GM19438 (cell line): ENCODE results near the gene ZNF784.

Source experiments
- ATAC-seq: cut with Tn5 transposase; IDR thresholded peaks from one replicate; pipeline ENCODE4 v1.9.1; 2021; ENCODE audit warnings: low read depth; ENCODE audit not compliant: unreplicated experiment

The ZNF784 gene

DNA sequence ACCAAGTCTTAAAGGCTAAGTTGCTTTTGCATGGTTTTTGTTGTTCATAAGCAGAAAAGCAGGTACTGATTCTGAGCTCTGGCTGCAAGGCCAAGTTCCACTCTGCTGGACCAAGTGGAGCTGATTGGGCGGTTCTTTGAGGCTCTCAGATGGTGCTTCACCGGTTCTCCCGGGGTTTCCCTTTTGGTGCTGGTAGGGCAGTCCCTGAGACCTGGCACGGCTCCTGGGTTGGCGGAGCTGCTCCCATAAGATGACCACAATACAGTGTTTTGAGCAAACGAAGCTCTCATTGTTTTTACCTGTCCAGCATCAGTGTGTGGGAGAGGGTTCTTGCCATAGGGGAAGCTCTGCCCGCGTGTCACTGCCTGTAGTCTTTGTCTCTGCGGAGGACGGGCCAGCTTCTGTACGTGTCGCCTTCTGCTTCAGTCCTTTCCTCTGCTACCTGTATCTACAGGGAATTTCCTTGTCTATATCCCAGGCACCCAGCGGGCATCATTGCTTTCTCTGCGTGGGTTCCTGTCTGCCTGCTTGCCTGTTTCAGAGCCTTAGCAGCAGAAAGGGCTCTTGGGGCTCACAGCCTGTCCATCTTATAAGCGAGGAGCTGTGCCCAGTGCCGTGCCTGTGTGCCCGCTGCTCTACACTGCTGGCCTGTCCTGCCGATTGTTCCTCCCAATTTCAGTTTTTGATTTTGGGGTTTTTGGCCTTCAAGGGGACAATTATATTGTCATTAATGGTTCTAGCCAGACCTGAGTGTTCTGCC lies 32.8 kb upstream of the ZNF784 start:
- ATAC-seq, result no peak

DNA sequence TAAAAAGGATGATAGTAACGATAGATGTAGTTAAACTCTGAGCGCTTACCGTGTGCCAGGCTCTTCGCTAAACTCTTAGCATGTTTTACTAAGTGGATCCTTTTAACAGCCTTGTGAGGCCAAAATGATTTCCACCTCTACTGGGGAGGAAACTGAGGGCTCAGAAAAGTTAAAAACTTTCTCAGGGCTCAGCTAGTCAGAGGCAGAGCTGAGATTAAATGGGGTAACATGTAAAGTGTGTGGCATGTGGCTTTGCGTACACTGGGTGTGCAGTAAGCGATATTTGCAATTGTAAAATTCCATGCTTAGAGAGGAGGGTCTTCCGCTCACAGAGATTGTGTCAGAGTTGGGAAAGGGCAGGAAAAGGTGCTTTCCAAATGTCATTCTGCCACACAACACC lies 32.2 kb upstream of the ZNF784 start:
- ATAC-seq, result no peak

- no peak for ATAC-seq
Measured at GRCh38 chr19:55655648-55656040, 31.3 kb upstream of the ZNF784 start.

DNA sequence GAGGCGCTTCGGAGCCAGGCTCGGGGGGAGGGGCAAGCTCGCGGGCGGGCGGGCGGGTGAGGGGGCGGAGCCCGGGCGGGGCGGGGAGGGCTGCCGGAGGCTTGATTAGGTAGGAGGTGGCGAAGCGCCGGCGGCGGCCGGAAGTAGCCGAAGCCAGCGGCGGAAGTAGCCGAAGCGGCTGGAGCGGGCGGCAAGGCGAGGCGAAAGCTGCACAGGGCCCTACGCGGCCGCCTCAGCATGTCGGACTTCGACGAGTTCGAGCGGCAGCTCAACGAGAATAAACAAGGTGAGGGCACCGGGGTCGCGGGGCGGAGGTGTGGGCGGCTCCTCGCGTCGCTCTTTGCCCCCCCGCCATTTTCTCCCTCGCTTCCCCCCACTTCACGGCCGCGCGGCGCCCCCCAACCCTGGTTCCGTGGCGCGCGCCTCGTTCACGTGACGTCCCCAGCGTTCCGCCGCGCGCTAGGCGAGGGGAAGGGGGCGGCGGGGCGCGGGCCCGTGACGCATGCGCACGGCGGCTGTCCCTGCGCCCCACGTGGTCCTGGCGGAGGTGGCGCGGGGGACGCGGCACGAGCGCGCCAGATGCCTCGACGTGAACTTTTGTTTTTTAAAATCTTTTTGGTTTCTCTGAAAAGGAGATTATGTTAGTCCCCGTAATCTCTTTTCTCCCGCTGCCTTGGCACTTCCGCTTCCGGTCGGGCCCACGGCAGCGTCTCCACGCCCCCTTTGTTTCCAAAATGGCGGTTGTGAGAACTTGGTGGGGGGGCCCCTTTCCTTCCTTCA lies 30.7 kb upstream of the ZNF784 start, which contains the start of gene U2AF2:
Gene U2AF2 (plus strand): TSS at position 168 of the 780 bp plus-strand sequence. CDS start 70 bp downstream, at position 238.
- peak; percentile 37 for ATAC-seq

DNA sequence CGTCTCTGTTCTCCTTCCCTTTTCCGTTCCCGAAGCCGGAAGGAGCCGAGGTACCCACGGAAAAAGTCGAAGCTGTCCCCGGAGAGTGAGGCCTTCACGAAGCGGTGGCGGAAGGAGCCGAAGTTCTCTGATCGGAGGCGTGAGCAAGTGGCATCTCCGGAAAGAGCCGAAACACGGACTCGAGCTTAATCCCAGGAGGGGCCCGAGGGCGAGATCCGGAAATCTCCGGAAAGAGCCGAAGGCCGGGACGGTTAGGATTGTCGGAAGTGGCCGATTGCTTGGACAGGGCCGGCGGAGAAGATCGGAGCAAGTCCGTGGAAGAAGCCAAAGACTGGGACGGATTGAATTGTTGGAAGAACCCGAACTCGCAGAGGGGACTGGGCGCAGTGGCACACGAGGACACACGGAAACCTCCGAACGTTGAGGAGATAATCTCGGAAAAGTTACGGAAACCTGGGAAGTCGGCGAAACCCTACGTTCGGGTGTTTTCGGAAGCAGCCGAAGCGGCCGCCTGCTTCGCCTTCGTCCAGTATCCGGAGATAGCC lies 30.0 kb upstream of the ZNF784 start:
- ATAC-seq, result peak; percentile 51

DNA sequence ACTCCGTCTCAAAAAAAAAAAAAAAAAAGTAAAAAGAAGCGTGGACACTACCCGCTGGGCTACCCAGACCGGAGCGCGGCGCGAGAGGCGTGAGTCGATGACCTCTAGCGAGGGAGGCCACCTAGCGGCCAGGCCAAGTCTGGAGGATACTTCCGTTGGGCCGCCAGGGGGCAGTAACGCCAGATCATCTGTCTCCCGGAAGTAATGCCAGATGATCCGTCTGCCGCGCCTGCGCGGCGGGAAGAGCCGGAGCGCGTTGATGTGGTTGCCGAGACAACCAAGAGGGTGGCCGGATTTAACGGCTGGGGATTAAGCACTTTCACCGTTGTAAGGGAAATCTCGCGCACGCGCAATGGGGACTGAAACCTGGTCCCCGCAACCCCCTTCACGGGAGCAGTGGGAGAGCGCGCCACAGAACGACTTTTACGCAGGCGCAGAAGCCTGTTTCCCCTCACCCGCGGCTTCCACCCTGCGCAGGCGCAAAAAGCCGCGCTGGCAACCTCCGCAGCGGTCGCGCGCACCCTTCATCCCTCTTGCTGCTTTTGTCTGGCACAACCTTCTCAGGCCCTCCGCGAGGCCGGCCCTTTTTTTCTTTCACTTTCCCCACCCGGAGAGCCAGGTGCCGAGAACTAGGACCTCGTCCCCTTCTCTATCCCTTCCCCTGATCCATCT lies 29.4 kb upstream of the ZNF784 start:
- peak; percentile 35 for ATAC-seq

- ATAC-seq, result no peak
Measured at GRCh38 chr19:55652311-55653128, 28.2 kb upstream of the ZNF784 start.

DNA sequence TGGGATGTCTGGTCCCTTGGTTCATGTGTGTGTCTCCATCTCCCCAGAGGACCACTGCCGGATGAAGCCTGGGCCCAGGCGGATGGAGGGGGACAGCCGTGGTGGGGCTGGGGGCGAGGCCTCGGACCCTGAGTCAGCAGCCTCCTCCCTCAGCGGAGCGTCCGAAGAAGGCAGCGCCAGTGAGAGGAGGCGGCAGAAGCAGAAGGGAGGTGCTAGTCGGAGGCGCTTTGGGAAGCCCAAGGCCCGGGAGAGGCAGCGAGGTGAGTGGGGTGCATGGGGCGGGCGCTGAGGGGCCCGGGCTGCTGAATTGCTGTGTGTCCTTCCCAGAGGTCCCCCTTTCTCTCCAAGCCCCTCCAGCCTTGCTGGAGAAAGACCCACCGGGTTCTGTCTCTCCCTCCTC lies 26.9 kb upstream of the ZNF784 start:
- ATAC-seq, result no peak

DNA sequence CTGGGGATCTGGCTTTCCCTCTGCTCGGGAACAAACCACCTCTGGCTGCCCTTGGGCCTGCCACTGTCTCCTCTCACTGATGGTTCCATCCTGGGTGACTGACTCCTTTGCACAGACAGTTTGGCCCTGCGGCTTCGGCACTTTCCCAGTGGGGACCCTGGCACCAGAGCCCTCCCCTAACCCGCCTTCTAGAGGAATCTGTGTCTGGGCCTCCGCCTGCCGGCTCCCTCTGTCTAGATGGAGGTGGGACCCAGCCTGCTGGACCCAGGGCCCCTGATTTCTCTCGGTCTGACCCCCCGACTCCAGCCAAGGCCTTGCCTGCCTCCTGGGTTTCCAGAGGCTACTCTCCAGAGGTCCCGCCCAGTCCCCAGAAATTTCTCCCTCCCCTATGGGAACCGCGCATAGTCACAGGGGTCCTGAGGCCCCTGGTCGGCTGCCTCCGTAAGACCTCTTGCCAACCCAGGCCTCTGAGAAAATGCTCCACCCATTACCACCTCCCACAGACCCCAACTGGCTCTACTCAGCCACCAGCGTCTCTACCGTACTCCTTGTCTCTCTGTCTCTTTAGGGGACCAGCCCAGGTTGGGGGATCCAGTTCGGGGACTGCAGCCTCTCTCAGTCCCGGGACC lies 26.4 kb upstream of the ZNF784 start:
- ATAC-seq, result no peak

GRCh38 chr19:55650126-55650557 lies 25.8 kb upstream of the ZNF784 start:
- no peak for ATAC-seq

DNA sequence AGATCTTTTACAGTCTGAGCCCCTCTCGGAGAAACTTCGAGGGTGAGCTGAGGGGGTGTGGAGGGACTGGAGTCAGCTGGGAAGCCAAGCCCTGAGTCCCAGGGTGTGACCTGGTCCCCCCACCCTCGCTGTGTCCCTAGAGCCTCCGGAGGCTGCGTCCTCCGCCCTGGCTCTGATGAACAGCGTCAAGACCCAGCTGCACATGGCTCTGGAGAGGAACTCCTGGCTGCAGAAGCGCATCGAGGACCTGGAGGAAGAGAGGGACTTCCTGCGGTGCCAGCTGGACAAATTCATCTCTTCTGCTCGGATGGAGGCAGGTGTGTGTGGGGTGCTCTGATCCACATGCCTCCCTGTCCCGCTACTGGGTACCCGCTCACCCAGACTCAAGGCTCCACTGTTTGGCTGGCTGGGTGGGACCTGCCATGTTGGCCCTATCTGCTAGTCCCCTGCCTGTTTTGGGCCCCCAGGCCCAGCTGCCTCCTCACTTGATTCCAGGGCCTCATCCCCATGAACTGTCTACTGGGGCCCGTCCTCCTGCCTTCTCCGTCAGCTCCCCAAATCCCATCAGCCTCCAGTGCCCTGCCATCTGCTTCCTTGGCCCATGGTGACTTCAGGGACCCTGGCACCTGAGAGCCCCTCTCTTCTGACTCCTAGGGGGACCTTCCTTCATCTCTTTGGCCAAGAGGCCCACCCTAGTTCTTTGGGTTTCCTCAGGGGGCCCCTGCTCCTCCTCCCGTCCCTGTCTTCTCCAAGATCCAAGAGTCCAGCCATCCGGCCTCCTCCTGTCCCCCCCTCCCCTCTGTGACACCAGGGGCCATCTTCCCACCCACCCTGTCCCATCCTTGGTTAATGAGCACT lies 25.1 kb upstream of the ZNF784 start:
- no peak for ATAC-seq

- ATAC-seq, result no peak
Measured at GRCh38 chr19:55648585-55649267, 24.4 kb upstream of the ZNF784 start.

DNA sequence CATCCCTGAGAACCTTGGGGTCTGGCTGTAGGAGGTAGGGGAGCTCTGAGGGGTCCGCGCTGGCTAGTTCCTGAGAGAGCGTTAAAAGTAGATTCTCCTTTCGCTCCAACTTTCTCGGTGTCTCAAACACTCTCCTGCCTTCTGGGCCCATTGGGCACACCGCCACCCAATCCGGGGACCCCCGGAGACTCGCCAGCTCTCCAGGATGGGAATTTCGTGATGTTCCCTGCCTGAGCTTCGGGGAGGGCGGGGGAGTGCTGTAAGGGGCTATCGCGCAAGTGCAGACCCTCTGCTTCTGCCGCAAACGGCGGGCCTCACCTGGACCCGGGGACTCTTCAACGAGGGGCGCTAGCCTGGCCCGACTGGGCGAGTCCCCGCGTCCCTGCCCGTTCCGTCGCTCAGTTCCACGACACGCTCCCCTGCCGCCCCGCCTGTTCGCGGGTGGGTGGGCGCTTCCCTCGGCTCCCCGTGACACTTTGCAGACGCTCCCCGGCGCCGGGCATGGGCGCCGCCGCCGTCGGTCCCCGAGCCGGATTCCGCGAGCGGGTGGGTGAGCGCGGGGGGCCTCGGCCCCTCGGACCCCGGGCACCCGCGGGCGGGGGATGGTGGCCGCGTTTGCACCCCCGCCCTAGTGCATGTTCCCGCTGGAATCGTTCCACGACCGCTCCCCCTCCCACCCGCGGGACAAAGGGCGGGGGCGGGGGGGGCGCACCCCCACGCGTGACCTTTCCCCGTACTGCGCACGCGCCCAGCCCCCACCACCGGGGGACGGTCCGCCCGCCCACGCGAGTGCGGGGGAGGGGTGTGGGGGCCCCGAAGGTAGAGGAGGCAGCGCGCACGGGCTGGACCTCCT lies 23.6 kb upstream of the ZNF784 start, which contains the start of gene CCDC106:
Gene CCDC106 (plus strand): TSS at position 481 of the 853 bp plus-strand sequence. CDS start 835 bp downstream, outside the sequence.
- ATAC-seq, result no peak

DNA sequence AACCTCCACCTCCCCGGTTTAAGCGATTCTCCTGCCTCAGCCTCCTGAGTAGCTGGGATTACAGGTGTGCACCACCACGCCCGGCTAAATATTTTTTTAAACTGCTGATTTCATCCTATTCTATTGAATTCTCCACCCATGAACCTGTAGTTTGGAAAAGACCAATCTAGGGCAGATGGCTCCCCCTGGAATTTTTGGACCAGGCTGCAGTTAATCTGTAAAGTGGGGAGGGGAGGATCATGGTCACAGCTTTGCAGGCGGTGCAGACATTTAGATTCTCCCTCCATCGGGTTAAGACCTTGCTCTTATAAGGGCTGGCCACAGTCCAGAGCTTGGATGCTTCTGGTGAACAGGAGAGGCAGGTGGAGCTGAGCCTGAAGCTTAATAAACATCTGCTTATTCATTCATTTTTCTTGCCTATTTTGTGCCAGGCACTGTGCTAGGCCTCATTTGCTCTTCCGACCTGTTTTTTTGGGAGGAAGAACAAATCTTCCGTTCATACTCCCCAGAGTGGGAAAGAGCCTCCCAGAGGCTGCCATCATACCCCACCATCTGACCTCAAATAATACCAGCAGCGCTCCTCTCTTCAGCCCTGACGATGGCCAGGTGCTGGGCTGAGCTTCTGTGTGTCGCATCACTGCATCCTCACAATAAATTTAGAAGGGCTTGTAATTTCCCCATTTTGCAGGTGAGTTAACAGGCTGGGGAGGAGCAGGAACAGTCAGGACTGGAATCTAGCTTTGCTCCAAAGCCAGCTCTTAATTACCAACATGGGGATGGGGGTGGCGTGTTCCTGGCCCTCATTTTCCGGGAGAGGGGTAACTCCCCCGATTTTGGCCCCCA lies 22.7 kb upstream of the ZNF784 start:
- no peak for ATAC-seq

- ATAC-seq, result no peak
Measured at GRCh38 chr19:55645512-55645881, 21.1 kb upstream of the ZNF784 start.

GRCh38 chr19:55644842-55645511 lies 20.6 kb upstream of the ZNF784 start:
- no peak for ATAC-seq
